Neuronal stem cell (in vitro differentiated cells): ENCODE data around the gene TBKBP1.
A peak's percentile ranks its signal among the peaks of the same experiment; 100 is the strongest.

ENCODE experiments used
- DNase-seq: peaks from one replicate; pipeline ENCODE4 v3.0.0-alpha.2; 2013; ENCODE audit warnings: low spot score
- H2AFZ ChIP-seq: one replicate; pipeline ENCODE4 v1.6.1; 2013; ENCODE audit warnings: mild to moderate bottlenecking, low read length, inconsistent platforms
- H2AK5ac ChIP-seq: 2 replicates; pipeline ENCODE4 v1.6.1; 2013; ENCODE audit warnings: low read depth, mild to moderate bottlenecking, inconsistent platforms, low read length, moderate library complexity, mixed read lengths
- H2BK120ac ChIP-seq: 2 replicates; pipeline ENCODE4 v1.6.1; 2013; ENCODE audit warnings: low read depth, mild to moderate bottlenecking, inconsistent platforms, low read length, moderate library complexity, mixed read lengths
- H2BK12ac ChIP-seq: one replicate; pipeline ENCODE4 v1.6.1; 2013; ENCODE audit warnings: low read length, inconsistent platforms
- H2BK15ac ChIP-seq: 2 replicates; pipeline ENCODE4 v1.6.1; 2013; ENCODE audit warnings: mild to moderate bottlenecking, low read length, inconsistent platforms, mixed read lengths
- H2BK5ac ChIP-seq: one replicate; pipeline ENCODE4 v1.6.1; 2013; ENCODE audit warnings: inconsistent platforms, mild to moderate bottlenecking, low read length, moderate library complexity
- H3K14ac ChIP-seq: one replicate; pipeline ENCODE4 v1.6.1; 2013; ENCODE audit warnings: low read length, inconsistent platforms
- H3K18ac ChIP-seq: 2 replicates; pipeline ENCODE4 v1.6.1; 2013; ENCODE audit warnings: low read length, inconsistent platforms
- H3K23ac ChIP-seq: 2 replicates; pipeline ENCODE4 v1.6.1; 2013; ENCODE audit warnings: low read depth, mild to moderate bottlenecking, mixed read lengths, low read length, inconsistent platforms; ENCODE audit not compliant: poor library complexity
- H3K27ac ChIP-seq: replicated peaks from 3 replicates; pipeline ENCODE4 v1.5.1; 2013; ENCODE audit warnings: low read length, inconsistent platforms
- H3K27me3 ChIP-seq, 3 experiments: 2 replicates each; pipeline ENCODE4 v1.6.1; 2013; ENCODE audit warnings: low read length in 3 of 3, mild to moderate bottlenecking in 2 of 3, inconsistent platforms in 1 of 3, low read depth in 1 of 3, mixed read lengths in 1 of 3, moderate library complexity in 1 of 3; ENCODE audit not compliant: control insufficient read depth in 3 of 3, insufficient read depth in 3 of 3
- H3K36me3 ChIP-seq, 2 donors: replicated peaks in 1 of 2; 2 replicates each; pipeline ENCODE4 v1.6.1; 2013; ENCODE audit warnings: low read length in 2 of 2; ENCODE audit not compliant: control insufficient read depth in 2 of 2, insufficient read depth in 2 of 2
- H3K4ac ChIP-seq: 2 replicates; pipeline ENCODE4 v1.6.1; 2013; ENCODE audit warnings: inconsistent platforms, mild to moderate bottlenecking, low read length, moderate library complexity
- H3K4me1 ChIP-seq, 2 donors: 1 replicate in 1 of 2; 2 replicates in 1 of 2; pipeline ENCODE4 v1.6.1; 2013; ENCODE audit warnings: low read length in 2 of 2, low read depth in 1 of 2; ENCODE audit not compliant: control insufficient read depth in 2 of 2, insufficient read depth in 1 of 2
- H3K4me2 ChIP-seq: one replicate; pipeline ENCODE4 v1.6.1; 2013; ENCODE audit warnings: mild to moderate bottlenecking, low read length, inconsistent platforms; ENCODE audit not compliant: insufficient read depth, poor library complexity, severe bottlenecking
- H3K4me3 ChIP-seq, 2 donors: 2 replicates each; pipeline ENCODE4 v1.5.1; 2013; ENCODE audit warnings: low read length in 2 of 2, mild to moderate bottlenecking in 2 of 2, inconsistent platforms in 1 of 2, moderate library complexity in 1 of 2
- H3K79me1 ChIP-seq: one replicate; pipeline ENCODE4 v1.6.1; 2013; ENCODE audit warnings: low read depth, mild to moderate bottlenecking, inconsistent platforms, low read length, moderate library complexity
- H3K9ac ChIP-seq: one replicate; pipeline ENCODE4 v1.6.1; 2013; ENCODE audit warnings: mild to moderate bottlenecking, low read depth, low read length, inconsistent platforms; ENCODE audit not compliant: poor library complexity
- H3K9me3 ChIP-seq, 2 donors: replicated peaks in 1 of 2; 2 replicates each; pipeline versions ENCODE3 to v1.6.1; 2013; ENCODE audit warnings: low read length in 2 of 2, mild to moderate bottlenecking in 2 of 2, inconsistent platforms in 1 of 2, low read depth in 1 of 2, mixed read lengths in 1 of 2, moderate library complexity in 1 of 2; ENCODE audit not compliant: control insufficient read depth in 2 of 2, insufficient read depth in 1 of 2
- H4K8ac ChIP-seq: one replicate; pipeline ENCODE4 v1.6.1; 2013; ENCODE audit warnings: low read depth, mild to moderate bottlenecking, inconsistent platforms, low read length, moderate library complexity
- H4K91ac ChIP-seq: one replicate; pipeline ENCODE4 v1.6.1; 2013; ENCODE audit warnings: low read length, low read depth, mild to moderate bottlenecking, inconsistent platforms; ENCODE audit not compliant: poor library complexity
- WGBS, 2 donors: extraction: QIAGEN DNeasy Blood & Tissue Kit; methylation state at CpG; one replicate each; pipeline ENCODE4 v1.1.7; 2013; ENCODE audit warnings: missing lambda C conversion rate in 2 of 2, mixed read lengths in 1 of 2; ENCODE audit not compliant: insufficient read length in 2 of 2, insufficient replicate concordance in 1 of 2; ENCODE audit errors: extremely low coverage in 2 of 2; 5-methylcytosine and 5-hydroxymethylcytosine counted together

The TBKBP1 gene

DNA sequence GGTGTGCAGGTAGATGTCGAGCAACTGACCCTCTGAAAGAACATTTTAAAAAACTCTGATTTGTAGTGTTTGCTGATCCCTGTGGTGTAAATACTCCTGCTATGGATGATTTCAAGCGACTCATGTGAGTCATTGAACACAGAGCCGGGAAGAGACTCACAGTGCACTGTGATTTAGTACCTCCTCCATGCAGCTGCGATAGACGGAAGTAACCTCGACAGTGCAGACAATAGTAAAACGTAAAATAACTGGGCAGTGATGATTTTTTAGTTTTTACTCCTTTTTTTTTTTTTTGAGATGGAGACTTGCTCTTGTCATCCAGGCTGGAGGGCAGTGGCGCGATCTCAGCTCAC, 47.8 kb downstream of the TBKBP1 start:
- Histone ChIP-seq H3K4me3 (no peak overlapping the region), H3K4me2 (no peak overlapping the region), H2BK5ac (no peak overlapping the region), H3K36me3 (no peaks in the 10 kb centered on the region), H3K23ac (no peak overlapping the region), H2AK5ac (no peak overlapping the region), H3K18ac (no peak overlapping the region), H3K4ac (no peak overlapping the region), H2AFZ (no peak overlapping the region), H3K9ac (no peak overlapping the region), H2BK15ac (no peak overlapping the region), H3K9me3 (no peaks in the 10 kb centered on the region), H4K91ac (no peak overlapping the region), H4K8ac (no peak overlapping the region), H2BK12ac (no peak overlapping the region), H3K14ac (no peak overlapping the region), H3K27ac (no peak overlapping the region), H3K27me3 (peaks cover 0 to 48% (median under 1%) of the 10 kb centered on the region in 3 experiments), H3K79me1 (no peaks in the 10 kb centered on the region), H2BK120ac (no peak overlapping the region), H3K4me1 (peaks cover 0 to 2% of the 10 kb centered on the region in 2 donors)
- no CpG with 5 or more reads among the region's 9 CpGs for WGBS, 2 donors
- no peak for DNase-seq

GRCh38 chr17:47742319-47743181, 48.6 kb downstream of the TBKBP1 start:
- H3K9ac ChIP-seq, result peak overlapping the region; percentile 77
- H3K27me3 ChIP-seq, result peaks cover 0 to 41% (median 0%) of the 10 kb centered on the region in 3 experiments

GRCh38 chr17:47744168-47745036, 50.4 kb downstream of the TBKBP1 start:
- H3K4me1 ChIP-seq, result no peaks in the 10 kb centered on the region
- no peak overlapping the region for H3K4me2 ChIP-seq
- peak overlapping the region; percentile 31 for H3K14ac ChIP-seq
- no peak overlapping the region for H3K4me3 ChIP-seq
- H2BK5ac ChIP-seq, result no peak overlapping the region
- H2AK5ac ChIP-seq, result no peak overlapping the region
- no peaks in the 10 kb centered on the region for H3K9me3 ChIP-seq
- H2BK15ac ChIP-seq, result peak overlapping the region; percentile 58
- H3K79me1 ChIP-seq, result no peaks in the 10 kb centered on the region
- no peak overlapping the region for H3K9ac ChIP-seq
- DNase-seq, result no peak
- peak overlapping the region; percentile 28 for H3K18ac ChIP-seq
- no peak overlapping the region for H3K27ac ChIP-seq
- H2BK120ac ChIP-seq, result no peak overlapping the region
- H3K4ac ChIP-seq, result no peak overlapping the region
- peak overlapping the region; percentile 43 for H3K23ac ChIP-seq
- H4K91ac ChIP-seq, result no peak overlapping the region
- H2BK12ac ChIP-seq, result no peak overlapping the region
- no CpG with 5 or more reads among the region's 22 CpGs for WGBS, 2 donors
- H2AFZ ChIP-seq, result no peak overlapping the region
- H3K36me3 ChIP-seq, result no peaks in the 10 kb centered on the region
- H4K8ac ChIP-seq, result no peak overlapping the region
- peaks cover 0 to 47% (median 0%) of the 10 kb centered on the region in 3 experiments for H3K27me3 ChIP-seq

More at GRCh38 chr17:47742319-47743181, 48.6 kb downstream of the TBKBP1 start:
- Histone ChIP-seq H3K18ac (peak overlapping the region; percentile 80), H3K4ac (no peak overlapping the region), H4K8ac (no peak overlapping the region), H2AK5ac (no peak overlapping the region), H3K14ac (peak overlapping the region; percentile 39), H4K91ac (no peak overlapping the region), H3K9me3 (no peaks in the 10 kb centered on the region), H2BK12ac (no peak overlapping the region), H3K36me3 (no peaks in the 10 kb centered on the region), H3K79me1 (no peaks in the 10 kb centered on the region), H3K27ac (no peak overlapping the region), H3K23ac (peak overlapping the region; percentile 43), H2BK5ac (no peak overlapping the region), H3K4me2 (no peak overlapping the region), H3K4me1 (no peaks in the 10 kb centered on the region), H2BK120ac (no peak overlapping the region), H3K4me3 (no peak overlapping the region), H2AFZ (peak overlapping the region; percentile 82), H2BK15ac (no peak overlapping the region)
- DNase-seq, result peak; percentile 61
- WGBS, 2 donors, result no CpG with 5 or more reads among the region's 26 CpGs

DNA sequence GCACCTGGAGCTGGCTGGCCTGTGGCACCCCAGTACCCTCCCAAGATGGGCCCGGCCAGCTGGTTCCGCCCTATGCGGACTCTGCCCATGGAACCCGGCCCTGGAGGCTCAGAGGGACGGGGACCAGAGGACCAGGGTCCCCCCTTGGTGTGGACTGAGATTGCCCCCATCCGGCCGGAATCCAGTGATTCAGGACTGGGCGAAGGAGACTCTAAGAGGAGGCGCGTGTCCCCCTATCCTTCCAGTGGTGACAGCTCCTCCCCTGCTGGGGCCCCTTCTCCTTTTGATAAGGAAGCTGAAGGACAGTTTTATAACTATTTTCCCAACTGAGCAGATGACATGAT, 51.0 kb downstream of the TBKBP1 start:
- Histone ChIP-seq H3K18ac (peak overlapping the region; percentile 28), H3K9me3 (no peaks in the 10 kb centered on the region), H2AFZ (no peak overlapping the region), H3K27me3 (peaks cover 0 to 47% (median 0%) of the 10 kb centered on the region in 3 experiments), H2BK120ac (no peak overlapping the region), H3K4me1 (no peaks in the 10 kb centered on the region), H3K79me1 (no peaks in the 10 kb centered on the region), H2AK5ac (no peak overlapping the region), H3K4me2 (no peak overlapping the region), H2BK5ac (no peak overlapping the region), H3K27ac (no peak overlapping the region), H3K9ac (peak overlapping the region; percentile 4), H2BK15ac (peak overlapping the region; percentile 58), H2BK12ac (no peak overlapping the region), H4K8ac (no peak overlapping the region), H3K14ac (peak overlapping the region; percentile 31), H3K23ac (peak overlapping the region; percentile 43), H3K4ac (no peak overlapping the region), H3K4me3 (no peak overlapping the region), H4K91ac (no peak overlapping the region), H3K36me3 (no peaks in the 10 kb centered on the region)
- no peak for DNase-seq
- no CpG with 5 or more reads among the region's 10 CpGs for WGBS, 2 donors
